Ovary (tissue), 10 donors: Measurements from ENCODE around the gene LHX4. TPM values are rescaled to one million over a fixed set of nuclear protein-coding genes. Genes with fewer than 3 reads are reported as not detected.

ENCODE experiments used
- DNase-seq, 5 donors: peaks; one replicate each; pipeline ENCODE4 v3.0.0-alpha.2; 2019 to 2020
- H3K27ac ChIP-seq, 2 donors: fragments of 200-600 bp; one replicate each; pipeline versions ENCODE4 v1.5.1 to v1.8.0; 2019 to 2022
- H3K27me3 ChIP-seq: fragments of 200-600 bp; one replicate; pipeline ENCODE4 v1.8.0; 2022
- H3K36me3 ChIP-seq: fragments of 200-600 bp; sonication (generic); one replicate; pipeline ENCODE4 v1.5.1; 2019
- H3K4me1 ChIP-seq: one replicate; pipeline ENCODE4 v1.8.1; 2013; ENCODE audit warnings: mild to moderate bottlenecking, moderate library complexity; ENCODE audit not compliant: insufficient read depth
- H3K4me3 ChIP-seq: fragments of 200-600 bp; sonication (generic); one replicate; pipeline ENCODE4 v1.5.1; 2017
- H3K9me3 ChIP-seq, 2 donors: fragments of 200-600 bp in 1 of 2; sonication (generic) in 1 of 2; one replicate each; pipeline versions ENCODE4 v1.5.1 to v1.8.1; 2013 to 2019; ENCODE audit warnings: mild to moderate bottlenecking in 1 of 2, moderate library complexity in 1 of 2
- CTCF ChIP-seq, 3 donors: fragments of 450-650 bp in 2 of 3; fragments of 200-600 bp in 1 of 3; IDR thresholded peaks; one replicate each; pipeline versions ENCODE4 v1.5.1 to v1.8.0; 2016 to 2022; ENCODE audit warnings: antibody characterized with exemption in 3 of 3, mild to moderate bottlenecking in 1 of 3
- EP300 ChIP-seq: sonication (generic); formaldehyde crosslinking; IDR thresholded peaks from one replicate; pipeline ENCODE4 v1.6.1; 2017; ENCODE audit warnings: antibody characterized with exemption
- POLR2A ChIP-seq: fragments of 450-650 bp; IDR thresholded peaks from one replicate; pipeline ENCODE4 v1.6.1; 2017; ENCODE audit warnings: antibody characterized with exemption, mild to moderate bottlenecking, moderate library complexity
- WGBS, 3 donors: extraction: QIAGEN DNeasy Blood & Tissue Kit in 1 of 3; methylation state at CpG; one replicate each; pipeline versions ENCODE4 v1.1.5 to v1.1.7; 2013 to 2017; 5-methylcytosine and 5-hydroxymethylcytosine counted together
- intact Hi-C, 4 donors: fragments of 100-400 bp; cut with DNase I; formaldehyde crosslinking; loops; one replicate each; pipeline versions ENCODE4 v1.11.0 to v1.15.1; 2022 to 2023
- long read RNA-seq, 3 donors: library from polyadenylated mRNA in 2 of 3; unstranded in 2 of 3; transcript quantifications; one replicate each; pipeline ENCODE4 v2.0.0 and lab custom pipeline, GENCODE V29; 2021 to 2026
- polyA plus RNA-seq, 2 donors: library from polyadenylated mRNA; stranded (reverse); fragments of 200-250 nt in 1 of 2; fragments of 350-450 nt in 1 of 2; fragmentation: Illumina TruSeq in 1 of 2; extraction: RNeasy Lipid Tissue Mini Kit (QIAGEN cat#74804) in 1 of 2; gene quantifications; one replicate each; pipeline ENCODE4 v1.2.3, GENCODE V29; 2013 to 2014
- total RNA-seq, 7 donors: library from RNA; depleted of rRNA in 2 of 7; stranded (reverse); fragments of >200 nt in 2 of 7; fragmentation: NEBNext Ultra II Directional in 3 of 7; extraction: Animal tissue kit (Norgen Biotek cat#: 25700) in 3 of 7; gene quantifications; one replicate each; pipeline versions ENCODE4 v1.1.0 to v1.2.4, GENCODE V29; 2016 to 2023
- donor health status: DM: no; HTN: no; CAD: no; lungs with moderate emphysema.
- donor health status: DM: no; HTN: no; CAD: no.
- donor health status: Bipolar disorder and iron deficiency.
- donor health status: DM: yes; HTN: yes; CAD: no.
- donor health status: DM: no; HTN: no; CAD: no.
- donor health status: DM: yes; HTN: yes; CAD: no.

LHX4 gene
- total RNA-seq (not detected), polyA plus RNA-seq (under 1 TPM; 0.05 to 0.10 TPM)
- long read RNA-seq, donor 1, partial matches to known transcripts, result 0 of 7 reads
- long read RNA-seq, donor 1, other reads (novel, unspliced or antisense), result 7 of 7 reads
- long read RNA-seq, donor 2, partial matches to known transcripts, result 99 of 99 reads
- long read RNA-seq, donor 2, other reads (novel, unspliced or antisense), result 0 of 99 reads
- long read RNA-seq, donor 3, partial matches to known transcripts, result 0 of 1 reads
- long read RNA-seq, donor 3, other reads (novel, unspliced or antisense), result 1 of 1 reads

- 0 to 1% (median 0%) methylated on average over 29 to 105 of the region's 105 CpGs for WGBS, 3 donors
- peaks cover 5% of the 10 kb centered on the region for H3K27me3 ChIP-seq
- no peak within 1 kb of the TSS for H3K27ac ChIP-seq
- peaks cover 11% of the 10 kb centered on the region for H3K4me1 ChIP-seq
- intact Hi-C loops, result no loop called here
- H3K4me3 ChIP-seq, result peak within 1 kb of the TSS; percentile 47
- H3K9me3 ChIP-seq, result no peaks in the 10 kb centered on the region
- TF ChIP-seq POLR2A, result no peak
- TF ChIP-seq CTCF (IDR thresholded peaks at IDR 0.05), result no peak
- TF ChIP-seq EP300, result no peak
- DNase-seq, result peak in 4 of 5 donors; percentile 41 to 77 (median 57)
- no peaks in the 10 kb centered on the region for H3K36me3 ChIP-seq
Observed at GRCh38 chr1:180229483-180230415, at the start of gene LHX4. Gene LHX4 (plus strand): TSS chr1:180230264. CDS start chr1:180230530, 266 bp downstream.

GRCh38 chr1:180181048-180181447 is 49.0 kb upstream of the LHX4 start:
- Histone ChIP-seq H3K27me3 (no peaks in the 10 kb centered on the region), H3K27ac (no peak overlapping the region), H3K4me1 (no peaks in the 10 kb centered on the region), H3K9me3 (no peaks in the 10 kb centered on the region), H3K36me3 (no peaks in the 10 kb centered on the region), H3K4me3 (no peak overlapping the region)
- TF ChIP-seq POLR2A (no peak), EP300 (no peak), CTCF (IDR thresholded peaks at IDR 0.05) (no peak)
- peak in 1 of 5 donors; percentile 30 for DNase-seq
- intact Hi-C loops, result loop anchor here in 3 of 4 donors (10.0 kb wide), 3 partner anchors 106 to 476 kb away; no protein-coding TSS in a partner anchor
- 77 to 78% (median 78%) methylated on average over 7 of the region's 7 CpGs for WGBS, 3 donors

- TF ChIP-seq CTCF (IDR thresholded peaks at IDR 0.05), result no peak
- TF ChIP-seq EP300, result no peak
- TF ChIP-seq POLR2A, result no peak
- Histone ChIP-seq H3K36me3 (no peaks in the 10 kb centered on the region), H3K27ac (no peak overlapping the region), H3K4me1 (no peaks in the 10 kb centered on the region), H3K27me3 (no peaks in the 10 kb centered on the region), H3K4me3 (no peak overlapping the region), H3K9me3 (no peaks in the 10 kb centered on the region)
- 88 to 93% (median 92%) methylated on average over 23 of the region's 23 CpGs for WGBS, 3 donors
- peak in 1 of 5 donors; percentile 26 for DNase-seq
- intact Hi-C loops, result loop anchor here in 3 of 4 donors (10.0 kb wide), 3 partner anchors 107 to 477 kb away; no protein-coding TSS in a partner anchor
Observed at GRCh38 chr1:180181996-180182642, 47.9 kb upstream of the LHX4 start.

- no peaks in the 10 kb centered on the region for H3K4me1 ChIP-seq
- no peak overlapping the region for H3K27ac ChIP-seq
- no peaks in the 10 kb centered on the region for H3K27me3 ChIP-seq
- DNase-seq, result peak in 1 of 5 donors; percentile 29
- H3K4me3 ChIP-seq, result no peak overlapping the region
- H3K36me3 ChIP-seq, result no peaks in the 10 kb centered on the region
- no peaks in the 10 kb centered on the region for H3K9me3 ChIP-seq
- WGBS, 3 donors, result 85 to 91% (median 86%) methylated on average over 21 to 22 of the region's 22 CpGs
- intact Hi-C loops, result loop anchor here in 3 of 4 donors (10.0 kb wide), 3 partner anchors 108 to 478 kb away; no protein-coding TSS in a partner anchor
- TF ChIP-seq POLR2A (no peak), EP300 (no peak), CTCF (IDR thresholded peaks at IDR 0.05) (no peak)
Observed at GRCh38 chr1:180182643-180183311, 47.3 kb upstream of the LHX4 start.
